GM18508 (cell line): ENCODE measurements around the gene TLE1.
"Not testable (repeated sequence)": the region's sequence is repeated elsewhere in the genome, so short reads cannot be mapped to it uniquely, and the experiment has no call there.

Experiments used
- ATAC-seq: cut with Tn5 transposase; IDR thresholded peaks from one replicate; pipeline ENCODE4 v1.9.1; 2021; ENCODE audit warnings: moderate number of reproducible peaks; ENCODE audit not compliant: insufficient read depth, unreplicated experiment

TLE1 gene

GRCh38 chr9:81626511-81626910 lies 62.8 kb downstream of the TLE1 start:
- no peak for ATAC-seq

GRCh38 chr9:81625969-81626368 lies 63.4 kb downstream of the TLE1 start:
- no peak for ATAC-seq

GRCh38 chr9:81623778-81624177 lies 65.6 kb downstream of the TLE1 start:
- ATAC-seq: no peak

GRCh38 chr9:81622471-81623255 lies 66.7 kb downstream of the TLE1 start:
- ATAC-seq: no peak

- ATAC-seq: no peak
These were observed 67.5 kb downstream of the TLE1 start for GRCh38 chr9:81621785-81622259.

- ATAC-seq: no peak
These were observed 68.2 kb downstream of the TLE1 start for GRCh38 chr9:81621118-81621517.

GRCh38 chr9:81620002-81620390 lies 69.4 kb downstream of the TLE1 start:
- no peak for ATAC-seq

GRCh38 chr9:81619353-81620001 lies 69.9 kb downstream of the TLE1 start:
- no peak for ATAC-seq

GRCh38 chr9:81618923-81619322 lies 70.4 kb downstream of the TLE1 start:
- no peak for ATAC-seq

- ATAC-seq: no peak
These were observed 73.2 kb downstream of the TLE1 start for GRCh38 chr9:81616141-81616540.

GRCh38 chr9:81614335-81614734 lies 75.0 kb downstream of the TLE1 start:
- ATAC-seq: no peak

GRCh38 chr9:81613002-81613812 lies 76.1 kb downstream of the TLE1 start:
- ATAC-seq: no peak

GRCh38 chr9:81611664-81612063 lies 77.7 kb downstream of the TLE1 start:
- ATAC-seq: no peak

GRCh38 chr9:81610740-81611107 lies 78.6 kb downstream of the TLE1 start:
- no peak for ATAC-seq

- ATAC-seq: no peak
These were observed 79.3 kb downstream of the TLE1 start for GRCh38 chr9:81609782-81610739.

- ATAC-seq: no peak
These were observed 81.1 kb downstream of the TLE1 start for GRCh38 chr9:81608289-81608657.

GRCh38 chr9:81607593-81608288 lies 81.6 kb downstream of the TLE1 start:
- no peak for ATAC-seq

- not testable (repeated sequence) for ATAC-seq
These were observed 83.1 kb downstream of the TLE1 start for GRCh38 chr9:81606261-81606660.

GRCh38 chr9:81605170-81605670 lies 84.1 kb downstream of the TLE1 start:
- ATAC-seq: no peak
